GM23248 (cell line): ENCODE measurements around the gene TPST1. TPM values are rescaled to one million over a fixed set of nuclear protein-coding genes. Genes with fewer than 3 reads are reported as not detected.

ENCODE experiments used
- DNase-seq: peaks from one replicate; pipeline ENCODE4 v3.0.0-alpha.2; 2015
- H2AFZ ChIP-seq: fragments of 200-600 bp; sonication (generic); 2 replicates; pipeline ENCODE4 v1.6.1; 2016; ENCODE audit warnings: antibody characterized with exemption
- H3F3A ChIP-seq: fragments of 200-600 bp; sonication (generic); 2 replicates; pipeline ENCODE4 v1.6.1; 2016; ENCODE audit warnings: mild to moderate bottlenecking, antibody characterized with exemption, mixed run types; ENCODE audit not compliant: insufficient read depth
- H3K27ac ChIP-seq: fragments of 200-600 bp; sonication (generic); 2 replicates; pipeline ENCODE4 v1.5.1; 2016; ENCODE audit warnings: mild to moderate bottlenecking
- H3K27me3 ChIP-seq: fragments of 200-600 bp; sonication (generic); replicated peaks from 2 replicates; pipeline ENCODE4 v1.6.1; 2016; ENCODE audit warnings: mild to moderate bottlenecking; ENCODE audit not compliant: insufficient read depth
- H3K36me3 ChIP-seq: fragments of 200-600 bp; sonication (generic); 2 replicates; pipeline ENCODE4 v1.6.1; 2016; ENCODE audit warnings: low read depth, mild to moderate bottlenecking
- H3K4me1 ChIP-seq: fragments of 200-600 bp; sonication (generic); 2 replicates; pipeline ENCODE4 v1.6.1; 2016; ENCODE audit warnings: mild to moderate bottlenecking; ENCODE audit not compliant: insufficient read depth
- H3K4me2 ChIP-seq: fragments of 200-600 bp; sonication (generic); one replicate; pipeline ENCODE4 v1.6.1; 2016; ENCODE audit warnings: mild to moderate bottlenecking; ENCODE audit not compliant: unreplicated experiment
- H3K4me3 ChIP-seq: fragments of 200-600 bp; sonication (generic); 2 replicates; pipeline ENCODE4 v1.5.1; 2016; ENCODE audit warnings: mild to moderate bottlenecking
- H3K79me2 ChIP-seq: fragments of 200-600 bp; sonication (generic); 2 replicates; pipeline ENCODE4 v1.6.1; 2016; ENCODE audit warnings: mild to moderate bottlenecking; ENCODE audit not compliant: insufficient read depth
- H3K9ac ChIP-seq: fragments of 200-600 bp; sonication (generic); 2 replicates; pipeline ENCODE4 v1.6.1; 2016; ENCODE audit warnings: mild to moderate bottlenecking
- H3K9me2 ChIP-seq: fragments of 200-600 bp; sonication (generic); 2 replicates; pipeline ENCODE4 v1.6.1; 2016; ENCODE audit warnings: mixed run types, mild to moderate bottlenecking, moderate library complexity; ENCODE audit not compliant: insufficient read depth
- H3K9me3 ChIP-seq: fragments of 200-600 bp; sonication (generic); one replicate; pipeline ENCODE4 v1.6.1; 2017; ENCODE audit warnings: low read depth
- H4K20me1 ChIP-seq: fragments of 200-600 bp; sonication (generic); 2 replicates; pipeline ENCODE4 v1.6.0; 2016; ENCODE audit not compliant: insufficient read depth
- EZH2 ChIP-seq: fragments of 200-600 bp; sonication (generic); IDR thresholded peaks from 2 replicates; pipeline ENCODE4 v1.6.1; 2018; ENCODE audit warnings: antibody characterized with exemption, mild to moderate bottlenecking; ENCODE audit not compliant: insufficient read depth, poor library complexity, severe bottlenecking
- EZH2phosphoT487 ChIP-seq: fragments of 200-600 bp; sonication (generic); IDR thresholded peaks from 2 replicates; pipeline ENCODE4 v1.6.1; 2018; ENCODE audit warnings: antibody characterized with exemption, moderate library complexity, mild to moderate bottlenecking, low read depth; ENCODE audit not compliant: insufficient read depth
- WGBS, 2 experiments: methylation state at CpG; one replicate each; pipeline ENCODE4 v1.1.6; 2015 to 2017; ENCODE audit warnings: low lambda C conversion rate in 2 of 2, low coverage in 1 of 2; ENCODE audit errors: missing lambda C conversion rate in 2 of 2; 5-methylcytosine and 5-hydroxymethylcytosine counted together
- in situ Hi-C: fragments of 300-500 bp; cut with MboI; formaldehyde crosslinking; loops from 2 replicates; pipeline ENCODE4 v1.15.0; 2020
- polyA plus RNA-seq: library from polyadenylated mRNA; unstranded; fragments of >200 nt; fragmentation: Nextera tagmentation; extraction: Ambion mirVana; gene quantifications from 2 replicates; pipeline ENCODE4 v1.2.1, GENCODE V29; 2016
- total RNA-seq: library from RNA; depleted of rRNA; stranded (reverse); fragments of >200 nt; shearing (Covaris generic); gene quantifications from 2 replicates; pipeline ENCODE4 v1.2.3, GENCODE V29; 2014

Gene TPST1
- total and polyA plus RNA-seq, 2 experiments from 2014 or later, result 54.1 to 57.0 TPM

DNA sequence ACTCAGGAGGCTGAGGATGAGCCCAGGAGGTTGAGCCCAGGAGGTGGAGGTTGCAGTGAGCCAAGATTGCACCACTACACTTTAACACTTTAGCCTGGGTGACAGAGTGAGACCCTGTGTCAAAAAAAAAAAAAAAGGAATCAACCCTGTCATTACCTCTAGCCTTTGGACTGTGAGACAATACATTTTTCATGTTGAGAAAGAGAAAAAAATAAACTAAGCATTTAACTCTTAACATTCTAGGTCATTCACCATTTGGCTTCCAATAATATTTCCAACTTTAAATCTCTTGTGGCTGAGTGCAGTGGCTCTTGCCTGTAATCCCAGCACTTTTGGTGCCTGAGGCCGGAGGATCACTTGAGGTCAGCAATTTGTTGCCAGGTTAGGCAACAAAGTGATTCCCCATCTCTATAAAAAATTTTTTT lies 41.9 kb upstream of the TPST1 start:
- H3K36me3 ChIP-seq, result 0 out of 2 replicates have a peak, but pooled peaks cover 4% of the 10 kb centered on the region
- in situ Hi-C loops, result no loop called here
- peaks cover 6% of the 10 kb centered on the region; the same call in 1 of the 2 replicates for H3K4me1 ChIP-seq
- no peaks in the 10 kb centered on the region for H3K79me2 ChIP-seq
- no peaks in the 10 kb centered on the region for H3K9me3 ChIP-seq
- no peak overlapping the region for H3K4me2 ChIP-seq
- no peak overlapping the region for H3K9ac ChIP-seq
- TF ChIP-seq EZH2 (no peak), EZH2phosphoT487 (no peak)
- no peak overlapping the region for H2AFZ ChIP-seq
- H3K27ac ChIP-seq, result no peak overlapping the region
- no peaks in the 10 kb centered on the region for H3K27me3 ChIP-seq
- 63 to 70% methylated on average over 1 of the region's 1 CpG for WGBS, 2 experiments
- H4K20me1 ChIP-seq, result no peaks in the 10 kb centered on the region
- no peaks in the 10 kb centered on the region for H3K9me2 ChIP-seq
- peaks cover 20% of the 10 kb centered on the region for H3F3A ChIP-seq
- H3K4me3 ChIP-seq, result no peak overlapping the region
- DNase-seq, result no peak

DNA sequence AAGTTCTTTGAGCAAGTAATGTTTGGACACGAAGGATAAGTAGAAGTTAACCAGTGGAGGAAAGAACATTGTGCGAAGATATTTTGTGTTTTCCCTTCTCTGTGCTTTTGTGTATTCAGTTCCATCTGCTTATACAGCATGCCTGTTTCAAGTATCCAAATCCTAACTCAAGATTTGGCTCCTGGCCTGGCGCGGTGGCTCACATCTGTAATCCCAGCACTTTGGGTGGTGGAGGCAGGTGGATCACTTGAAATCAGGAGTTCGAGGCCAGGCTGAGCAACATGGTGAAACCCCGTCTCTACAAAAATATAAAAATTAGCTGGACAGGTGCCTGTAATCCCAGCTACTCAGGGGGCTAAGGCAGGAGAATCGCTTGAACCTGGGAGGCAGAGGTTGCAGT lies 40.8 kb upstream of the TPST1 start:
- in situ Hi-C loops, result no loop called here
- H3K9me2 ChIP-seq, result no peaks in the 10 kb centered on the region

DNA sequence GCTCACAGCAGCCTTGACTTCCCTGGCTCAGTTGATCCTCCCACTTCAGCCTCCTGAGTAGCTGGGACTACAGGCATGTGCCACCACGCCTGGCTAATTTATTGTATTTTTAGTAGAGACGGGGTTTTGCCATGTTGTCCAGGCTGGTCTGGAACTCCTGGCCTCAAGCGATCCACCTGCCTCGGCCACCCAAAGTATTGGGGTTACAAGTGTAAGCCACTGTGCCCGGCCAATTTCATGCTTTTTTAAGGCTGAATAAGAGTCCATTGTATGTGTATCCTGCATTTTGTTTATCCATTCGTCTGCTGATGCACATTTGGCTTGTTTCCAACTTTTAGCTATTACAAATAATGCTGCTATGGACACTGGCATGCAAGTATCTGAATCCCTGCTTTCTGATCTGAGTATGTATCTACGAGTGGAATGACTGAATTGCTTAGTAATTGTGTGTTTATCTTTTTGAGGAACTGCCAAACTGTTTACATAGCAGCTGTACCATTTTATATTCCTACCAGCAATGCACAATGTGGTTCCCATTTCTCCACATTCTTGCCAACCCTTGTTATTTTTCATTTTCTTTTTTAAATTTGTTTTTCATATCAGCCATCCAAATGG lies 37.3 kb upstream of the TPST1 start:
- TF ChIP-seq EZH2 (no peak), EZH2phosphoT487 (no peak)
- in situ Hi-C loops, result no loop called here
- whole genome bisulfite sequencing, 2 experiments, result 49 to 51% methylated on average over 7 of the region's 7 CpGs
- Histone ChIP-seq H3K4me2 (peak overlapping the region; percentile 45), H3K4me3 (no peak overlapping the region), H3K4me1 (peaks cover 13% of the 10 kb centered on the region), H3K9me3 (no peaks in the 10 kb centered on the region), H3K36me3 (no peaks in the 10 kb centered on the region), H3K9ac (no peak overlapping the region), H3K27ac (no peak overlapping the region), H2AFZ (no peak overlapping the region), H3F3A (peaks cover 16% of the 10 kb centered on the region), H3K27me3 (no peaks in the 10 kb centered on the region), H4K20me1 (no peaks in the 10 kb centered on the region), H3K79me2 (no peaks in the 10 kb centered on the region), H3K9me2 (no peaks in the 10 kb centered on the region)
- peak; percentile 82 for DNase-seq

More for the DNA sequence above, 40.8 kb upstream of the TPST1 start:
- no peaks in the 10 kb centered on the region for H3K36me3 ChIP-seq
- 62 to 70% methylated on average over 7 of the region's 7 CpGs for WGBS, 2 experiments
- peaks cover 7% of the 10 kb centered on the region; the same call in 1 of the 2 replicates for H3K4me1 ChIP-seq
- TF ChIP-seq EZH2phosphoT487 (no peak), EZH2 (no peak)
- no peaks in the 10 kb centered on the region for H3K27me3 ChIP-seq
- H3K9ac ChIP-seq, result no peak overlapping the region
- no peak for DNase-seq
- no peaks in the 10 kb centered on the region for H3K9me3 ChIP-seq
- no peak overlapping the region for H3K4me2 ChIP-seq
- H3K79me2 ChIP-seq, result no peaks in the 10 kb centered on the region
- peaks cover 20% of the 10 kb centered on the region for H3F3A ChIP-seq
- H3K27ac ChIP-seq, result no peak overlapping the region
- no peak overlapping the region for H2AFZ ChIP-seq
- H4K20me1 ChIP-seq, result no peaks in the 10 kb centered on the region
- H3K4me3 ChIP-seq, result no peak overlapping the region

DNA sequence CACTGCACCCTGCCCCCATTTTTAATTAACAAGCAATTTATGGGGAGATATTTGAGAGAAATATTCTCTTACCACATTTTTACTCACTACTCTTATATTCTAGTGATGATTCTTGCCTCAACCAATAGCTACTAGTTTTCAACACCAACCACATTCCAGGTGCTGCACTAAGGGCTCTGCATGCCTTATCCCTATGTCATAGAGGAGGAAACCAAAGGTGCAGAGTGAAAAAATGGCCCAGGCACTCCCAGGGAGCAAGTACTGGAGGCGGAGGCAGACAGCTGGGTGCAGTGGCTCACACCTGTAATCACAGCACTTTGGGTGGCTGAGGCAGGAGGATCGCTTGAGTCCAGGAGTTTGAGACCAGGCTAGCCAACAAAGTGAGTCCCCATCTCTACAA lies 35.5 kb upstream of the TPST1 start:
- Histone ChIP-seq H3K4me2 (no peak overlapping the region), H2AFZ (no peak overlapping the region), H3K4me1 (peaks cover 13% of the 10 kb centered on the region), H4K20me1 (no peaks in the 10 kb centered on the region), H3K9ac (no peak overlapping the region), H3K4me3 (no peak overlapping the region), H3K9me2 (no peaks in the 10 kb centered on the region), H3K79me2 (no peaks in the 10 kb centered on the region), H3F3A (peaks cover 11% of the 10 kb centered on the region), H3K27me3 (no peaks in the 10 kb centered on the region), H3K27ac (no peak overlapping the region), H3K36me3 (no peaks in the 10 kb centered on the region), H3K9me3 (no peaks in the 10 kb centered on the region)
- in situ Hi-C loops, result no loop called here
- DNase-seq, result no peak
- 96 to 100% methylated on average over 2 of the region's 2 CpGs for WGBS, 2 experiments
- TF ChIP-seq EZH2, result no peak
- no peak for TF ChIP-seq EZH2phosphoT487
